GM18519 (cell line): Measurements from ENCODE around the gene TPST1.
"Not testable (repeated sequence)": the region's sequence is repeated elsewhere in the genome, so short reads cannot be mapped to it uniquely, and the experiment has no call there.

Source experiments
- ATAC-seq: cut with Tn5 transposase; IDR thresholded peaks from one replicate; pipeline ENCODE4 v1.9.1; 2021; ENCODE audit warnings: mild to moderate bottlenecking, moderate library complexity; ENCODE audit not compliant: unreplicated experiment, low FRiP score

The TPST1 gene

DNA sequence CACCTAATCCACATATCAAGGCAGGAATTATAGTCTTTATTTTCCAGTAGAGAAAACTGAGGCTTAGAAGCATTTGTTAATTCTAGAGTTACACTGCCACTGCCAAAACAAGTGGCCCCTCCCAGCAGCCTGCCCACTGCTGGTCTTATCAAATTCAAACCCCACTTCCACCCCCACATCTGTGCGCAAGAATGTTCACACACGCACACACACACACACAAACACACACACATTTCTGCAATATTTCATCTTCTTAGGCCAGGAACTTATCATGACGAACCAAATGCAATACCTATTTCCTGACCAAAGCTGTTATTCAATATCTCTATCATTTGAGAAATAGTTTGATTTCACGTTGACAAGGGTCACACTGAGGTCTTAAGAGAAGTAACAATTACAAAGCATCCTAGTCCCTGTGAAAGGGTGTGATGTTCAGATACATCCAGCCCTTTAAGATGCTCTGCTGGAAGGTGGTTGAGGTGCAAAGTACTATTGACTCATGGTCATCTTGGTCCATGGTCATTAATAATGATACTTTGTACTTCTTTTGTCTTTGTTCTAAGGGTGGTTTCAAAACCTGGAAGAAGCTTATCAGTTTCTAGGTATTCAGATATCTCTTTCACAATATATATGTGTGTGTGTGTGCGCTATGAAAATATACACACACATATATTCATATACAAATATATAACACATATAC is 169.2 kb downstream of the TPST1 start:
- ATAC-seq = not testable (repeated sequence)

DNA sequence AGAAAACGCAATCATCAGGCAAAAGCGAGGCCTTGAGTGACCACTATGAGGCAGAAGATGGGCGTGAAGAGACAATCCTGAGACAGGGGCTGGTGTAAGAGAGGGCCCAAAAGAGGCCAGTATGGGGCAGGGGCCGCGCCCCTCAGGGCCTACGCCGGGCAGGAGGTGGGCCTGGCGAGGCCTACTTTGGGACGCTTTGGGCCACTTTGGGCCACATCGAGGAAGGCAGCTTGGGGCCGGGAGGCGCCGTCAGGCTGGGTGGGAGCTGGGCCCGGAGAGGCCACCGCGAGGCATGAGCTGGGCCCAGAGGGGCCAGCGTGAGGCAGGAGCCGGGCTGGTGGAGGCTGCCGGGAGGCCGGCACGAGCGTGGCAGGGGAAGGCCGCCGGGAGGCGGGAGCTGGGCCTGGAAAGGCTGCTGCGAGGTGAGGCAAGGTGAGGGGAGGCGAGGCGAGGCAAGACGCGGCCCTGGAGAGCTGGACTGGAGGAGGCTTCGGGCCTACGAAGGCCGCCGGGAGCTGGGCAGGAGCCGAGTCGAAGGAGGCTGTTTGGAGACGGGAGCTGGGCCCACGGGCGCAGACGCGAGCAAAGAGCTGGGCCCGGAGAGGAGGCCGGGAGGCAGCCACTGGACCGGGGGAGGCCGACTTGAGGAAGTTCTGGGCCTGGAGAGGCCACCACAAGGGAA is 171.3 kb downstream of the TPST1 start:
- ATAC-seq = no peak

DNA sequence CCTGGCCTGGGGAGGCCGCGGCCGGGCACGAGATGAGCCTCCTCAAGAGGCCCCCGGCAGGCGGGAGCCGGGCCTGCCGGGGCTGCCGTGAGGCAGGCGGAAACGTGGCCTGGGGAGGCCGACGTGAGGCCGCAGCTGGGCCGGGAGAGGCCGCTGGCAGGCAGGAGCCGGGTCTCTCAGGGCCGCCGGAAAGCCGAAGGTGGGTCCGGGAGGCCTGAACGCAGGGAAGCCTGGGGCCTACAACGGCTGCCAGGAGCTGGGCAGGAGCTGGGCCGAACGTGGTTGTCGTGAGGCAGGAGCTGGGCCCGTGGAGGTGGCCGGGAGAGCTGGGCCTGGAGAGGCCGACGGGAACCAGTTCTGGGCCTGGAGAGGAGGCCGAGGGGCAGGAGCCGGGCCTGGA is 171.9 kb downstream of the TPST1 start:
- no peak for ATAC-seq

DNA sequence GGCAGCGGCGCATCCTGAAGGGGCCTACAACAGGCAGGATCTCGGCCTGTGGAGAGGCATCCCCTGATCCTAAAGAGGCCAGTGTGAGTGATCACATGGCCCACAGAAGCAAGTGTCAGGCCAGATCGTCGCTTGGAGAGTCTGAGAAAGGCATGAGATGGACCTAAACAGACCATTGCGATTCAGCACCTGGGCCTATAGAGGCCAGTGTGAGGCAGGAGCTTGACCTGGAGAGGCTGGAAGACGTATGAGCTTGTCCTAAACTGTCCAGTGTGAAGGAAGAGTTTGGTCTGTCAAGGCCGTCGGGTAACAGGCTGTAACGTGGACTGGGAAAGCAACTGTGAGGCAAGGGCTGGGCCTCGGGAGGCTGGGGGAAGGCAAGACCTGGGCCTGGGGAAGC is 172.6 kb downstream of the TPST1 start:
- ATAC-seq = no peak

DNA sequence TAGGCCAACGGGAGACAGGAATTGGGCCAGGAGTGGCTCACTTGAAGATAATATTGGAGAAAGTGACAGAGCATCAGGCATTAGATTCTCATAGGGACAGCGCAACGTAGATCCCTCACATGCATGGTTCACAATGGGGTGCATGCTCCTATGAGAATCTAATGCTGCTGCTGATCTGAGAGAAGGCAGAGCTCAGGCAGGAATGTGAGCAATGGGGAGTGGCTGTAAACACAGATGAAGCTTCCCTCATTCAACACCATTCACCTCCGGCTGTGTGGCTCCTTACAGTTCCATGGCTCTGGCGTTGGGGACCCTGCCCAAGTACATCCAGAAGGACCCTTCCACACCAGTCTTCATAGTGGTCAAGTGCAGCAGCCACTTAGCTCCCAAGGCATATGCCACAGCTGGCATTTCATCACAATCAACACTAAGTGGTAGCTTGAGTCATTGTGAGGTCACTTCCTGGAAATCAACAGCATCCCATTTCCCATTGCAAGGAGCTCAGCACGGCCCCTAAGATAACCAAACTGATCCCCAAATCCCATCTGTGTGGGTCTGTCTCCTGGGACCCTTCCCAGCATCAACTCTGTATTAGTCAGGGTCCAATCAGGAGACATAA is 174.5 kb downstream of the TPST1 start:
- no peak for ATAC-seq

DNA sequence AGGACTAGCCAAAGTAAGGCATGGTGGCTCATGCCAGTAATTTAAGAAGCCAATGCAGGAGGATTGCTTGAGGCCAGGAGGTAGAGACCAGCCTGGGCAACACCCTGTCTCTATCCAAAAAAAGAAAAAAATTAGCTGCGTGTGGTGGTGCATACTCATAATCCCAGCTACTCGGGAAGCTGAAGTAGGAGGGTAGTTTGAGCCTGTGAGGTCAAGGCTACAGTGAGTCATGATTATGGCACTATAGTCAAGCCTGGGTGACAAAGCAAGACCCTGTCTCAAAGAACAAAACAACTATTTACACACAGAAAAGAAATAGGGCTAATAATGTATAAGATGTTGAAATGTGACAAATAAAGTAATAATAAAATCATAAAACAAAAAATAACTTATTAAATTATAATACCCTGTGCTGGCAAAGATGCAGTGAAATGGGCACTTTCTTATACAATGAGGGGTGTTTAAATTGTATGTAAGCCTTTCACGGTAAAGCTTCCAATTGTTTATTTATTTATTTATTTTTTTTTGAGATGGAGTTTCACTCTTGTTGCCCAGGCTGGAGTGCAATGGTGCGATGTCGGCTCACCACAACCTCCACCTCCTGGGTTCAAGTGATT is 175.2 kb downstream of the TPST1 start:
- no peak for ATAC-seq

DNA sequence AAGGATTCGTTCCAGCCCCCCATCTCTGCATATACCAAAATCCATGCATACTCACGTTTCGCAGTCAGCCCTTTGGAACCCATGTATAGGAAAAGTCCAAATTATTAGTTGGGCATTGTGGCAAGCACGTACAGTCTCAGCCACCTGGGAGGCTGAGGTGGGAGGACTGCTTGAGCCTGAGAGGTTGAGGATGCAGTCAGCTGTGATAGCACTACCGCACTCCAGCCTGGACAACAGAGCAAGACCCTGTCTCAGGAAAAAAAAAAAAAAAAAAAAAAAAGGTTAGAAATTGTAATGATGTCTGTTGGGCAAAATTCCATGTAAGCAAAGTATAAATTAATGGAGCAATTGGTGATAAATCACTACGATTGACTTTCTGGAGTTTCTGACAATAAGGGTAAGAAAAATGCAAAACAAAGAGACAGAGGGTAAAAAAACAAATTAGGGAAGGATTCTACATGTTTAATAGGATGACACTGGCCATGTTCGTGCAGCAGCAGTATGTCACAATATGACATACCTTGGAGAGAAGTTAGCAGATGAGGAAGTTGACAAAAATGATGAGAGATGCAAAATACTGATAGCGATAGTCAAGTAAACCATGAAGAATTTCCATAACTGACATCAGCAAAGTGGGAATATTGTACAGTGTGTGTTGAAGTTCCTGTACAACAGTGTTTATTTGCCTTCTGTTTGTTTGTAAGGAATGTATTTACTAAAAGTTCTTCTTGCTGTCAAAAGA is 177.2 kb downstream of the TPST1 start:
- not testable (repeated sequence) for ATAC-seq

DNA sequence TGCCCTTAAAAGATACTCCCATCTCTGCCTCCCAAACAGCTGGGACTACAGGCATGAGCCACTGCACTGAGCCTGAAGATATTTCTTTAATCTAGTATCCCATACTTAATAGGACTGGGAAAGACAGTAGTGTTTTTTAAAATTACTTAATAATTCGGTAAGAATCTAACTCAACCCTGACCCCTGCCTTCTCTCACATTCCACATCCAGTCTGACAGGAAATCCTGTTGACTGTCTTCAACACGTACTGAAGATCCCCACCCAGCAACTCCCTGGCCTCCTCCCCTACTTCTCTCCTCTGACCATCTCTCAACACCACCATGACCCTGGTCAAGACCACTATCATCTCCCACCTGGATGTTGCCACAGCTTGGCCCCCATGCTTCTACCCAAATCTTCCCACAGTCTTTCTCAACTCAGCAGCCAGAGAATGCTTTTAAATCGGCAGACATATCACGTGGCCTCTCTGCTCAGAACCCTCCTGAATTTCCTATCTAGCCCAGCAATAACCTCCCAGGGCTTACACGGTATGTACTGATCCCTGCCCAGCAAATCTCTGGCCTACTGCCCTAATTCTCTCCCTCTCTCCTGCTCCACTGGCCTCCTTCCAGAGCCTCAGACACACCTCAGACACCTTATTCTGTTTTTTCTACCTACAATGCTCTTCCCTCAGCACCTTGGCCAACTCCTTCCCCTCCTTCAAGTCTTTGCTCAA is 180.2 kb downstream of the TPST1 start:
- ATAC-seq = not testable (repeated sequence)

DNA sequence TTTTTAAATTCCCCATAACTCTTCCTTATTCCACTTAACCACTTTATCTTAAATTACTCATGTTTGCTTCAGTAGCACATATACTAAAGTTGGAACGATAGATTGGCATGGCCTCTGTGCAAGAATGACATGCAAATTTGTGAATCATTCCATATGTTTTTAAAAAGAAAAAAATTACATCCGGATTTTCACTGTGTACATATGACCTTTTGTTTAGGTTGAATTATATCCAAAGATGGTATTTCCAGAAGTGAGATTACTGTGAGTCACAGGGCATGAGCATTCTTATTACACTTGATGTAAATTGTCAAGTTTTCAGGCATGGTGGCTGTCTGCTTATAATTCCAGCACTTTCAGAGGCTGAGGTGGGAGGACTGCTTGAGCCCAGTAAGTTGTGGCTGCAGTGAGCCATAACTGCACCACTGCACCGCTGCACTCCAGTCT is 190.0 kb downstream of the TPST1 start:
- ATAC-seq = not testable (repeated sequence)

DNA sequence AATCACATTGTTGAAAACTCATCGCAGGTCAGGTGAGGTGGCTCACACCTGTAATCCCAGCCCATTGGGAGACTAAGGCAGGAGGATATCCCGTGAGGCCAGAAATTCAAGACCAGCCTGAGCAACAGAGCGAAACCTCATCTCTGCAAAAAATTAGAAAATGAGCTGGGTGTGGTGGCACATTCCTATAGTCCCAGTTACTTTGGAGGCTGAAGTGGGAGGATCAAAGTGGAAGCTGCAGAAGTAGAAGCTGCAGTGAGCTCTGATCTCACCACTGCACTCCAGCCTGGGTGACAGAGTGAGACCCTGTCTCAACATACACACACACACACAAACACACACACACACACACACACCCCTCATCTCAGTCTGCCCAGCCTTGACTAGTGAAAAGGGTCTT is 190.9 kb downstream of the TPST1 start:
- ATAC-seq = not testable (repeated sequence)

DNA sequence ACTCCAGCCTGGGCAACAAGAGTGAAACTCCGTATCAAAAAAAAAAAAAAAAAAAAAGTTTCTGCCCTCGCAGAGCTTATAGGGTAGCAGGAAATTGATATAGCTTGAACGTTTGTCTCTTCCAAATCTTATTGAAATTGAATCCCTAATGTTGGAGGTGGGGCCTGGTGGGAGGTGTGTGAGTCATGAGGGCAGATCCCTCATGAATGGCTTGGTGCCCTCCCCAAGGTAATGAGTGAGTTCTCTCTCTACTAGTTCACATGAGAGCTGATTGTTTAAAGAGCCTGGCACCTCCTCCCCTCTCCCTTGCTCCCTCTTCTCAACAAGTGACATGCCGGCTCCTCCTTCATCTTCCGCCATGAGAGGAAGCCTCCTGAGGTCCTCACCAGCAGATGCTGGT is 193.7 kb downstream of the TPST1 start:
- not testable (repeated sequence) for ATAC-seq

DNA sequence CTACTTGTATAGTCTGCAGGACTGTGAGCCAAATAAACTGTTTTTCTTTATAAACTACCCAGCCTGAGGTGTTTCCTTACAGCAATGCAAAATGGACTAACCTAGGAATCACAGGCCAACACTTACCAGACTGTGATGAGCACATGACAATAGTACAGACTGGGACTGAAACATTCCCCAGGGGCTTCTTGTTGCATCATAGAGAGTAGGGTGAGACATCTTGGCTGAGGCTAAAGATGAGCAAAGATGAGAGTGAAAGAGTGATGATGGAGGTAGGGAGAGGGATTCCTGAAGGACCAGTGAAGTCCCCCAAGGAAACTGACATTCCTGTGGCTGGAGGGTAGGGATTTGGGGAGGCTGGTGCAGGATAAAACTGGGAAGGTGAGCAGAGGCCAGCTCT is 194.4 kb downstream of the TPST1 start:
- ATAC-seq = no peak

DNA sequence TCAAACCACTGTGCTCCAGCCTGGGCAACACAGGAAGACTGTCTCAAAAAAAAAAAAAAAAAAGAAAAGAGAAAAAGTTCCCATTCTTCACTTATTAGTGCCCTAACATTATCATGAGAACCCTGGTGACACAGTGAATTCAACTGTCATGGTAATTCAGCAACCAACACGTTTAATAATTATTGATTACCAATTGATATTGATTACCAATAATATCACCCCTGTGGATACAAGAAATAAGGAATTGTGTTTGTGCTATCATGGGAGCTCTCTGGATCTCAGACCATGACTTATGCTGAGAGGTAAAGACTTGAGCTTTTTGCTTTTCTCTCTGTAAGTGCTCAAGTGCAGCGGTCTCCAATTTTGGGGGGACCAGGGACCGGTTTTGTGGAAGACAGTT is 195.3 kb downstream of the TPST1 start:
- ATAC-seq = no peak

DNA sequence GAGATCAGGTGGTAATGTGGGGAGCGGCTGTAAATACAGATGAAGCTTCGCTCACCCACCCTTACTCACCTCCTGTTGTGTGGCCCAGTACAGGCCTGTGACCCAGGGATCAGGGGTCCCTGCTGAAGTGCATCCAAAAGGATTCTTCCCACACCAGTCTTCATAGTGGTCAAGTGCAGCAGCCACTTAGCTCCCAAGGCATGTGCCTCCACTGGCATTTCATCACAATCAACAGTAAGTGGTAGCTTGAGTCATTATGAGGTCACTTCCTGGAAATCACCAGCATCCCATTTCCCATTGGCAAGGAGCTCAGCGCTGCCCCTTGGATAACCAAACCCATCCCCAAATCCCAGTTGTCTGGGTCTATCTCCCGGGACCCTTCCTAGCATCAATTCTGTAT is 196.0 kb downstream of the TPST1 start:
- not testable (repeated sequence) for ATAC-seq

DNA sequence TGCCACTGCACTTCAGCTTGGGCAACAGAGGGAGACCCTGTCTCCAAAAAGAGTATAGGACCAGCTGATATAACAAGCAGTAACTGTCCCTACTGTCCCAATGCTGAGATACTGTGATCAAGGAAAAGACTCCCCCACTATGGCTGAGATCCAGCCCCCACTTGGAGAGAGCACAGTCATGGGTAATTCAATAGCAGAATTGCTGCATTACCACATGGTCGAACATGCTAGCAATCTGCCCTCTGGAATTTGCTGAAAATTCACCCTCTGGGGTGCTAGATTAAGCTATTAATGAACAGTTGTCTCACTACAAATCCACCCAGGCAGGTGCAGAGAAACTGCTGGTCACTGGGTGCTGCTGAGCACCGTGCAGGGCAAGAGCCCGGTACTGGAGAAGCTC is 196.8 kb downstream of the TPST1 start:
- not testable (repeated sequence) for ATAC-seq

DNA sequence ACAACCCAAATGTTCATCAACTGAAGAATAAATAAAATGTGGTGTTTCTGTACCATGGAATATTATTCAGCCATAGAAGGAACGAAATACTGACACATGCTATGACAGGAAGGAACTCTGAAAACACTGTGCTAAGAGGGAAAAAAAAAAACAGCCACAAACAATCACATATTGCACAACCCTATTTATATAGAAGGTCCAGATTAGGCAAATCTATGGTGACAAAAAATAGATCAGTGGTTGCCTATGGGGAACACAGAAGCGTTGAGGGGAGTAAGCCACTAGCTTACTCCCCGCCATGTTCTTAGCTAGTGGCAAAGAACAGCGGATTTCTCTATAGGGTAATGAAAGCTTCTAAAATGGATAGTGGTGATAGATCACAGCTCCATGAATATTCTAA is 198.4 kb downstream of the TPST1 start:
- ATAC-seq = no peak

DNA sequence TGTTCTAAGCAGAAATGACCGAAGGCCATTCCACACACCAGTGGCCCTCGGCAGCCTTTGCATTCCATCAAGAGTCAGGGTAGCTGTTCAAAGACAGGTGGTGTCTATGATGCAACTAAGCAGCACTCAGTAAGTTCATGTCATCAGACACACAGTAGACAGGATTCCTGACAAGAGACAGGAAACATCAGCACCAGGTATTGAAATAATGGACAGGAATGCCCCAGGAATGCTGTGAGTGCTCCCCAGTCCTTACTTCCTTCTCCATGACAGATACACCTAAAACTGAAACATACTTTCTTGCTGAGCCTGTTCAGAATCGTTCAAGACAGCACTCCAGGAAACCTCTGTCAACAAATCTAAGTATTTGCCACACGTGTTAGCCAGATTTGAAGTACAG is 204.4 kb downstream of the TPST1 start:
- no peak for ATAC-seq
